GM10266 (cell line): ENCODE measurements around the gene UQCRC1.

Experiments
- DNase-seq: peaks from one replicate; pipeline ENCODE4 v3.0.0; 2012; ENCODE audit errors: extremely low spot score
- TF ChIP-seq, protein P1 (sequence below): IDR thresholded peaks from 2 replicates; pipeline ENCODE4 v1.5.1; 2012; ENCODE audit warnings: mild to moderate bottlenecking, low read depth; ENCODE audit not compliant: control insufficient read depth, insufficient read depth; ENCODE audit errors: missing control alignments

UQCRC1 gene

DNA sequence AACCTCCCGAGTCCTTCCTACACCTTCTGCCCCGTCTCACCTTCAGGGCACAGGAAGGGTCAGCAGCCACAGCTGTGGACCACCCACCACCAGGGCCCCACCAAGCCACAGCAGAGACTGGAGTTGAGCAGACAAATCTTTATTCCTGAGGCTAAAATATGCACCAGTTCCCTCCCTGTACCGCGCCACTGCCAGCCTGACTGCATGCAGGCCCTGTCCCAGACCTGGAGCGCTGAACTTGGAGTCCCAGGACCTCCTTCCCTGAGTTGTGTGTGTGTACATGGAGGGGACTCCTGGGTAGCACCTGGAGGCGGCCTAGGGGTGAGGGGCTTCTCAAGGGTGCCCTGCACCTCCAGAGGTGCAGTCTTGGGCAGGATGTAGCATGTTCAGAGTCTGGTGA is 16.2 kb upstream of the UQCRC1 start:
- no peak for DNase-seq
- TF ChIP-seq, protein P1, sequence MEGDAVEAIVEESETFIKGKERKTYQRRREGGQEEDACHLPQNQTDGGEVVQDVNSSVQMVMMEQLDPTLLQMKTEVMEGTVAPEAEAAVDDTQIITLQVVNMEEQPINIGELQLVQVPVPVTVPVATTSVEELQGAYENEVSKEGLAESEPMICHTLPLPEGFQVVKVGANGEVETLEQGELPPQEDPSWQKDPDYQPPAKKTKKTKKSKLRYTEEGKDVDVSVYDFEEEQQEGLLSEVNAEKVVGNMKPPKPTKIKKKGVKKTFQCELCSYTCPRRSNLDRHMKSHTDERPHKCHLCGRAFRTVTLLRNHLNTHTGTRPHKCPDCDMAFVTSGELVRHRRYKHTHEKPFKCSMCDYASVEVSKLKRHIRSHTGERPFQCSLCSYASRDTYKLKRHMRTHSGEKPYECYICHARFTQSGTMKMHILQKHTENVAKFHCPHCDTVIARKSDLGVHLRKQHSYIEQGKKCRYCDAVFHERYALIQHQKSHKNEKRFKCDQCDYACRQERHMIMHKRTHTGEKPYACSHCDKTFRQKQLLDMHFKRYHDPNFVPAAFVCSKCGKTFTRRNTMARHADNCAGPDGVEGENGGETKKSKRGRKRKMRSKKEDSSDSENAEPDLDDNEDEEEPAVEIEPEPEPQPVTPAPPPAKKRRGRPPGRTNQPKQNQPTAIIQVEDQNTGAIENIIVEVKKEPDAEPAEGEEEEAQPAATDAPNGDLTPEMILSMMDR, result no peak

DNA sequence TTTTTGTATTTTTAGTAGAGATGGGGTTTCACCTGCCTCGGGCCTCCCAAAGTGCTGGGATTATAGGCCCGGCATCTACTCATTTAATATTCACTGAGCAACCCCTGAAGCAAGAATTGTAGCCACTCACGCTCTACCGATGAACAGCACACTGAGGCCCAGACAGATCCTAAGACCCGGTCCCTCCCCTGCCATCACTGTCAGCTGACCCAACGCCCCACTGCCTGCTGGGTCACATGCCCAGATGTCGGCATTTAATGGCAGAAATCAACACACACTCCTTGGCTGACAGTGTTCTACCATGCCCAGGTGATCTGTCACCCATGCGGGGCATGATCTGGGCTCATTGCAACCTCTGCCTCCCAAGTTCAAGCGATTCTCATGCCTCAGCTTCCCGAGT is 15.3 kb upstream of the UQCRC1 start:
- TF ChIP-seq, protein P1, result no peak
- DNase-seq, result no peak

DNA sequence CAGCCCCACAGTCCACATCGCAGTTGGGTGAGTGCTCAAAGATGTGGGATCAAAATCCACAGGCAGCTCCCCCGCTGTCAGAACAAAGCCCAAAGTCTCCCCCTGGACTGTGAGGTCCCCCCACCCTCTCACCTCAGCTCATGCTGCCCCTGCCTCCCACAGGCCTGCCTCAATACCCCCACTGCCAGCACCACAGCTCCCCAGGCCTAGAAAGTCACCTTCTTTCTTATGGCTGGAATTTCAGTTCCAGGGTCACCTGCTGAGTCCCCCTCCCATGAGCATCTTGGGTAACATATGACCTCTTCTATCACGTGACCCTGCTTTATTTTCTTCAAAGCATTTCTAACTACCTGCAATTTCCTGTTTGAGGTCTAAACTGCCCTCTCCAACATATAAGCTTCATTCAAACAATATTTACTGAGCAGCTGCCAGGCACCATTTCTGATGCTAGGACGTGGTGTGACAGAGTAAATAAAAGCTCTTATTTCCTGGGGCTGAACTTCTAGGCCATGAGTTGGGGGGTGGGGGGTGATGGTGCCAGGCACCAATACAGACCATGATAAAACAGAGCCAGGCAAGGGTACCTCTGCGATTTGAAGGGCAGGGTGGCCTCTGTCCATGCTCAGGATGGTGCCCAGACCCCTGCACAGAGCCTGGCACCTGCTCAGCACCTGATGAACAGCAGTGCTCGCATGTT is 14.6 kb upstream of the UQCRC1 start:
- DNase-seq, result no peak
- TF ChIP-seq, protein P1, result no peak

DNA sequence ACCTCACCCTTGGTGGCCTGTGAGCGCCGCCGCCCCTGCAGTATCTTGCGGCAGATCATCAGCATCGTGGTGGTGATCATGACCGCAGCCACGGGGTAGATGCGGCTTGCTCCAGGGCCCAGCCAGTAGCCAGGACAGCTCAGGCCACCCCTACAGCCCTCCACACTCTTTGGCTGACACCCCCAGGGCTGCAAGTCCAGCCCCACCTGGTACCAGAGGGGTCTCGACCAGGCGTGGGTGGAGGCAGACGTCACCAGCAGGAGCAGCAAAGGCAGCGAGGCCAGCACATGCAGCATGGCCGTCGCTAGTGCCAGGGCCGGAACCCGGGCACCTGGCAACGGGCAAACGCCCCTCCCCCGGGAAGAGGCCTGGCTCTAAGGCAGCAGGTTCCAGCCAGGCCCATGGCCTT is 12.0 kb upstream of the UQCRC1 start, which contains the start of gene TMEM89:
Gene TMEM89 (minus strand): TSS at position 309 of the 409 bp plus-strand sequence. CDS start 13 bp downstream, at position 296.
- DNase-seq, result no peak
- TF ChIP-seq, protein P1, result no peak

DNA sequence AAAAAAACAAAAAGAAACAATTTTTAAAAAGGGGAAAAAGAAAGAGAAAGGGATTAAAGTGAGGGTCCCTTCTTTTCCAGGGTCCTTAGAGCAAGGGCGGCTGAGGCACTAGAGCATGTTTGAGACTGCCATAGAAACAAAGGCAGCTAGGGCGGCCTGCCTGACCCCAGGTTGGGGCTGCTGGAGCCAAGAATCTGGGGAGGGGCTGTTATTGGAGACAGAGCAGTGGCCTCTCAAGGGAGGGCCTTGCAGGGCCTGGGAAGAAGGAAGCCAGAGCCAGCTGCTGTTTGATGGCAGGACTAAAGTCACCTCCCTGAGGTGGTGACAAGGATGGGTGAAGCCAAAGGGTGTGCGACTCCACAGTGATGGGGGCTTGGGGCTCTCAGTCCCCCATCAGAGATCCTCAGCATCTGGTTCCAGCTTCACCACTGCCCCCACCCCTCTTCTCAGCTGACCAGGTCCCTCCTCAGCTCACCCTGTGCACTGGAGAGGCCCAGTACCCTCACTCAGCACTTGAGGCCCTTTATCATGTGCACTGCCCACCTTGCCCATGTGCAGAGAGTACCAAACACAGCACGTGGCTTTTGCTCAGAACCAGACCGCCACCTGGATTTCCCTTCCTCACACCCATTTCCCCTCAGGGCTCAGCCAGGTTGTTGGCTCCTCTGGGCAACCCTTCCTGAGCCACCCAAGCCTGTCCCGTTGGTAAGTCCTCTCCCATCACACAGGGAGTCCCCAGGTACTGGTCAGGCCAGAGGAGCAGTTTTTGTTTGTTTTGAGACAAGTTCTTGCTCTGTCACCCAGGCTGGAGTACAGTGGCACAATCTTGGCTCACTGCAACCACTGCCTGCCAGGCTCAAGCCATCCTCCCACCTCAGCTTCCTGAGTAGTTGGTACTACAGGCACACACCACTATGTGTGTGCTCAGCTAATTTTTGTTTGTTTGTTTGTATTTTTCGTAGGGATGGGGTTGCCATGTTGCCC is 10.4 kb upstream of the UQCRC1 start:
- TF ChIP-seq, protein P1, result no peak
- no peak for DNase-seq

DNA sequence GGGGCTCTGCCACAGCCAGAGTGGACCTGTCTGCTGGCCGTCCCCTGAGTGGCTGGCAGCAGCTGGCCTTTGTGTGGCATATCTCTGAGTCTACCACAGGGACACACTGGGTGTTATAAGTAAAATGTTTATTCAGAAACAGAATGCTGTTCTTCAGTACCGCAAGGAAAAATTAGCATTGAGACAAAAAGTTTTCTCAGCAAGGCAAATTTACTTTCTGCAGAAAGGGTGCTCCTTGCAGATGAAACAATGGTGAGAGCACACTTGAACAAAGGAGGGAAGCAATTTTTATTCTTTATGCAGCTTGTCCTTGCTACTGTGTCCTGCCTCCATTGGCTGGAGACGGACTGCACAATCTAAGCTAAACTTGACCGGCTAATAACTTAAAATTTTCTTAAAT is 8.1 kb upstream of the UQCRC1 start:
- no peak for DNase-seq
- TF ChIP-seq, protein P1, result no peak
